Naive thymus-derived CD8-positive, alpha-beta T cell (primary cell): ENCODE measurements around the gene KNDC1. TPM values are rescaled to one million over a fixed set of nuclear protein-coding genes. Genes with fewer than 3 reads are reported as not detected.
"Not testable (repeated sequence)": the region's sequence is repeated elsewhere in the genome, so short reads cannot be mapped to it uniquely, and the experiment has no call there.

Experiments used
- ATAC-seq, 2 donors: fragments of 150-1000 bp; cut with Tn5 transposase in 1 of 2; sonication (Bioruptor Pico), chemical (Tn5 transposase) in 1 of 2; 1 replicate in 1 of 2; 2 replicates in 1 of 2; pipeline ENCODE4 v1.10.0; 2021; ENCODE audit warnings: mild to moderate bottlenecking in 2 of 2, moderate library complexity in 2 of 2
- POLR2A ChIA-PET: fragments of 350-600 bp; sonication (Branson Sonifier 250); formaldehyde crosslinking; loops from one replicate; lab custom pipeline; 2021; ENCODE audit warnings: antibody characterized with exemption; lab: Charles Lee
- DNase-seq, 10 donors: peaks; one replicate each; pipeline versions ENCODE4 v3.0.0 to v3.0.0-alpha.2; 2020 to 2022
- H3K27ac Mint-ChIP-seq, 10 donors: one replicate each; pipeline ENCODE4 v1.8.0; 2020 to 2022; ENCODE audit warnings: mild to moderate bottlenecking in 10 of 10, mixed read lengths in 10 of 10, moderate library complexity in 4 of 10, inconsistent platforms in 1 of 10
- H3K27me3 Mint-ChIP-seq, 5 donors: one replicate each; pipeline ENCODE4 v1.8.0; 2021 to 2022; ENCODE audit warnings: mixed read lengths in 5 of 5
- H3K36me3 Mint-ChIP-seq, 3 donors: one replicate each; pipeline ENCODE4 v1.8.0; 2020 to 2022; ENCODE audit warnings: mixed read lengths in 3 of 3, mild to moderate bottlenecking in 2 of 3, inconsistent platforms in 1 of 3
- H3K4me1 Mint-ChIP-seq, 4 donors: one replicate each; pipeline ENCODE4 v1.8.0; 2021 to 2022; ENCODE audit warnings: mixed read lengths in 4 of 4
- H3K4me3 Mint-ChIP-seq, 10 donors: one replicate each; pipeline ENCODE4 v1.8.0; 2020 to 2022; ENCODE audit warnings: mild to moderate bottlenecking in 10 of 10, mixed read lengths in 10 of 10, moderate library complexity in 6 of 10, inconsistent platforms in 1 of 10
- H3K9me3 Mint-ChIP-seq, 9 donors: one replicate each; pipeline ENCODE4 v1.8.0; 2020 to 2022; ENCODE audit warnings: mixed read lengths in 9 of 9, mild to moderate bottlenecking in 3 of 9, inconsistent platforms in 1 of 9, moderate library complexity in 1 of 9
- polyA plus RNA-seq, 3 donors: library from polyadenylated mRNA; unstranded; fragments of 300-500 nt; fragmentation: Illumina TruSeq; gene quantifications; one replicate each; pipeline ENCODE4 v1.2.3, GENCODE V29; 2021
- total RNA-seq, 8 experiments: library from RNA in 2 of 8; stranded (reverse) in 2 of 8; gene quantifications; one replicate each; pipeline ENCODE4 v1.2.3 and lab custom pipeline; 2021 to 2026

KNDC1 gene, protein sequence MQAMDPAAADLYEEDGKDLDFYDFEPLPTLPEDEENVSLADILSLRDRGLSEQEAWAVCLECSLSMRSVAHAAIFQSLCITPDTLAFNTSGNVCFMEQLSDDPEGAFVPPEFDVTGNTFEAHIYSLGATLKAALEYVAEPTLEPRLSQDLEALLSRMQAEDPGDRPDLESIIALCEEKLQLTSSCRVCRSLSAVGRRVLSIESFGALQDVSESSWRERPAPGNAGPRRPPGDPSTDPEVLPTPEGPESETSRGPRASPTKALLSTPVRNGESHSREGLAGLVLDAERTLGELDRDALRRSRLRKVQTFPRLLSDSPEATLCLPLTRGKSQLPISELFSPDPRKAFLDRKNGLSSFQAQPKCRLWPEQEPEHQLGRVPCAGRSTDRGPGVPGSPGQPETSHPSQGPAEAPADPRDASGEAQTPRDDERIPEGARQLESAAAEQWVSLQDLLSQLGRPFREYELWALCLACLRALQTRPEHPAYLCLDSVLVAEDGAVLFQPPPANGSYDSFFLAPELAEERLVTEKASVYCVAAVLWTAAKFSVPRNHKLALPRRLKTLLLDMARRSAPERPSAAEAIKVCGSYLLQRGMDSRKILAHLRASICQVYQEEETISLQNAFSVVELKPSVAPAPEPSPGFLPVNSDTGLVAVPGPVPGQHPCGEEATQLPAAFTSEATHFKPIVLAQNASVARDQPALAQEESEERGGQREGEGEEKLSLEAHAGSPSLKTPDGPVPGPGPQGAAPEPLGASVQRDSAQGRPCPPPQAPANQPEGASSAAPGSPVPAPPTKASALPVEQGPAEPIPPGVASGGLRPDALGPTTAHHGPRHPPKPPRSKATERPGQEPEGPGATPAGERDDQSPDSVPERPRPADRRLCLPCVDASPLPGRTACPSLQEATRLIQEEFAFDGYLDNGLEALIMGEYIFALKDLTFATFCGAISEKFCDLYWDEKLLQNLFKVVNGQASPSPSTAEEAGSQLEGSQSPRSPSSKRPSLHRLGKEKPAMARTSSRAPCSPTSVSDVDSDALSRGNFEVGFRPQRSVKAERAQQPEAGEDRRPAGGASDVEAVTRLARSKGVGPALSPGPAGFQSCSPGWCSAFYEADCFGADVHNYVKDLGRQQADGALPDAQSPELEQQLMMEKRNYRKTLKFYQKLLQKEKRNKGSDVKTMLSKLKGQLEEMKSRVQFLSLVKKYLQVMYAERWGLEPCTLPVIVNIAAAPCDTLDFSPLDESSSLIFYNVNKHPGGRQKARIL (N-terminal part only)
- total RNA-seq (under 1 TPM in 1 of 2 experiments, not detected in 1; 0.49 TPM), polyA plus RNA-seq (not detected), total RNA-seq (lab: John Stamatoyannopoulos, UW) (0 to 1.1 (median 0.14) reads per million in 6 experiments)

DNA sequence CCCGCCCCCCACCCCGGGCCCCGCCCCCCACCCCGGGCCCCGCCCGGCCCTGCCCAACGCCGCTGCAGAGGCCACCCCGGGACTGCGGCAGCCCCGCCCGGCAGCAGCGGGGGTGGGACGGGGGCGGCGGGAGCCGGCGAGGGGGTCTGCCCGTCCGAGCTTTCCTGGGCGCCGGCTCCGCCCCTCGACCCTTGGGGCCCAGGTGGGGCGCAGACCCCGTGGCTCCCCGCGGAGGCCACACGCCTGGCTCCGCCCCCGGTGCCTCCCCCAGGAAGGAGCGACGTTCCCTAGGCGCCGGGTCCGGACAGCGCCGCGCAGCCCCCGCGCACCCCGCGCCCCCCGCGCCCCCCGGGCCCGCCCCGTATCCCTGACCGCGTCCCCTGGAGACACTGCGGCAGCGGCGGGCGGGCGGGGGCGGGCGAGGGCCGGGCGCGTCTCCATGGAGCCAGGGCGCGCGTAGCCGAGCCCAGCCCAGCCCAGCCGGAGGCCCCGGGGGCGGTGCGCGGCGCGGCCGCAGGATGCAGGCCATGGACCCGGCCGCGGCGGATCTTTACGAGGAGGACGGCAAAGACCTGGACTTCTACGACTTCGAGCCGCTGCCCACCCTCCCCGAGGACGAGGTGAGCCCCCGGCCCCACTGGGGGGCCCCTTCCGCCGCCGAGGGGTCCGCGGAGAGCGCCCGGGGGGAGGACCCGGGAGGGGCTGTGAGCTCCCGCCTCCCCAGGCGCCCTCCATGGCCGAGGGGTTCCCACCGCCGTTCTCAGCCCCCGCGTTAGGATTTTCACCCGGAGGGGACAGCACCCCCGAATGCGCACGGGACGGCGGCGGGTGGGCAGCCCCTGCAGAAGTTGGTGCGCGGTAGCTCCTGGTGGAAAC, at the start of gene KNDC1:
Gene KNDC1, plus strand, starts transcription at position 270 of the 876 bp plus-strand sequence. Its CDS starts 249 bp downstream, at position 519.
- DNase-seq = peak in 1 of 10 donors; percentile 30

DNA sequence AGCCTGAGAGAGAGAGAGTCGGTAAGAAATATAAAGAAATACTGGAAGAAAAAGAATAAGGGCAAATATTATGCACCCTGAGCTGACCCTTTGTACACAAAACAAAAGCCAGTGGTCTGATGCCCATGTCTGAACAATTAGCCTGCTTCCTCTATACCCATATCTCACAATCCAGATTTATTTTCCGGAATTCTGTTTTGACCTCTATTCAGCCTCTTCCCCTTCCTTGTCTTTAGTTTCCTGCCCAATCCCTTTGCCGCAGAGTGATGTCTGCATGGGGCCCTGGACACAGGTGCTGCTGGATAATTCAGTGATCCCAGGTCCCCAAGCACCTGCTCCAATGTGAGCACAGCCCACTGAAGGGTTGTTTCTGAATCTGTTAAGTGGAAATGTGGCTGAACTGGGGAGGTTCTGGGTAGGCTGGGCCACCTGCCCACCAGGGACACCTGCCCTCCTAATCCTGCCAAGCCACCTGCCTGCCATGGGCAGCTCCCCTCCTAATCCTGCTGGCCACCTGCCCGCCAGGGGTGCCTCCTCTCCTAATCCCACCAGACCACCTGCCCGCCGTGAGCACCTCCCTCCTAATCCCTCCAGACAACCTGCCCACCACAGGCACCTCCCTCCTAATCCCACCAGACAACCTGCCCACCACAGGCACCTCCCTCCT, 49.3 kb upstream of the KNDC1 start:
- DNase-seq = no peak
- Mint-ChIP-seq H3K27ac (no peak overlapping the region), H3K4me1 (no peaks in the 10 kb centered on the region), H3K27me3 (peaks cover 0 to 18% (median 12%) of the 10 kb centered on the region in 5 donors), H3K9me3 (peaks cover 2 to 36% (median 14%) of the 10 kb centered on the region in 9 donors), H3K36me3 (peaks cover 0 to 10% (median 1%) of the 10 kb centered on the region in 3 donors), H3K4me3 (no peak overlapping the region)
- POLR2A ChIA-PET = no interaction called here
- no peak for ATAC-seq

More for the DNA sequence above, at the start of gene KNDC1:
- Mint-ChIP-seq H3K27me3 (peaks cover 7 to 34% (median 14%) of the 10 kb centered on the region in 5 donors), H3K4me1 (no peaks in the 10 kb centered on the region), H3K9me3 (no peaks in the 10 kb centered on the region), H3K27ac (no peak within 1 kb of the TSS), H3K4me3 (peak within 1 kb of the TSS in 7 of 10 donors; percentile 9 to 65 (median 42)), H3K36me3 (no peaks in the 10 kb centered on the region)
- peak; percentile 54 to 72 for ATAC-seq
- POLR2A ChIA-PET = no interaction called here

DNA sequence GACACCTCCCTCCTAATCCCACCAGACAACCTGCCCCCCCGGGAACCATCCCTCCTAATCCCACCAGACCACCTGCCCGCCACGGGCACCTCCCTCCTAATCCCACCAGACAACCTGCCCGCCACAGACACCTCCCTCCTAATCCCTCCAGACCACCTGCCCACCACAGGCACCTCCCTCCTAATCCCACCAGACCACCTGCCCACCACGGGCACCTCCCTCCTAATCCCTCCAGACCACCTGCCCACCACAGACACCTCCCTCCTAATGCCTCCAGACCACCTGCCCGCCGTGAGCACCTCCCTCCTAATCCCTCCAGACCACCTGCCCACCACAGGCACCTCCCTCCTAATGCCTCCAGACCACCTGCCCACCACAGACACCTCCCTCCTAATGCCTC, 48.4 kb upstream of the KNDC1 start:
- H3K4me1 Mint-ChIP-seq, ATAC-seq, H3K27ac Mint-ChIP-seq, DNase-seq, H3K4me3 Mint-ChIP-seq, POLR2A ChIA-PET: not testable (repeated sequence)
- peaks cover 0 to 18% (median 12%) of the 10 kb centered on the region in 5 donors for H3K27me3 Mint-ChIP-seq
- peaks cover 0 to 10% (median 1%) of the 10 kb centered on the region in 3 donors for H3K36me3 Mint-ChIP-seq
- H3K9me3 Mint-ChIP-seq = peaks cover 2 to 36% (median 14%) of the 10 kb centered on the region in 9 donors

DNA sequence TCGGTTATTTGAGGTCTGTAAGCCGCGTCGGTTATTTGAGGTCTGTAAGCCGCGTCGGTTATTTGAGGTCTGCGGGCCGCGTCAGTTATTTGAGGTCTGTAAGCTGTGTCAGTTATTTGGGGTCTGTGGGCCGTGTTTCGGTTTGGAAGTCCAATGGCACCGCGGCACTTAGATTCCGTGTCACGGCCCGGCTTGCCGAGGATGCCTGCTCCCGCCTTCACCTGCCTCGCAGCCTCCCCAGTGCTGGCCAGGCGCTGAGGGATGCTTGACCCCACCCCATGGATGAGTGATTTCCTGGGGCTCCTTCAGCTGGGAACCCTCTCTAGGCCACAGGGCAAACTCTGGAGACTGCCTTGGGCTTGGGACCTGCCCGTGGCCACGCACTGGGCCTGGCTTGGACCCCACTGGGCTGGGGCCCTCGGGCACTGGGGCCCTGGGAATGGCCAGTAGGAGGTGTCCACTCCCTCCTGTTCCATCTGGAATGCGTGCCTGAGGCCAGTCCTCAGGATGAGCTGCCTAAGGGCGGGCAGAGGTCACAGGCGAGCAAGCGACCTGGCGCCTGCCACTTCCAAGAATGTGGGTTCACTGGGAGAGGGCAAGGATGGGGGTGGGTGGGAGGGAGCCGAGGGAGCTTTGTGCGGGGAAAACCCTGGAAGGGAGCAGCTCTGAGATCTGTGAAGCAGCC, 46.7 kb upstream of the KNDC1 start:
- Mint-ChIP-seq H3K36me3 (peaks cover 0 to 1% (median 0%) of the 10 kb centered on the region in 3 donors), H3K27me3 (peaks cover 0 to 18% (median 13%) of the 10 kb centered on the region in 5 donors), H3K4me3 (no peak overlapping the region), H3K9me3 (peaks cover 0 to 23% (median 6%) of the 10 kb centered on the region in 9 donors), H3K27ac (no peak overlapping the region), H3K4me1 (no peaks in the 10 kb centered on the region)
- ATAC-seq = no peak
- no peak for DNase-seq
- POLR2A ChIA-PET = no interaction called here

- H3K36me3 Mint-ChIP-seq = peaks cover 0 to 3% (median 1%) of the 10 kb centered on the region in 3 donors
- DNase-seq (no peak), ATAC-seq (no peak)
- peaks cover 0 to 23% (median 4%) of the 10 kb centered on the region in 9 donors for H3K9me3 Mint-ChIP-seq
- no peak overlapping the region for H3K27ac Mint-ChIP-seq
- POLR2A ChIA-PET = no interaction called here
- H3K4me3 Mint-ChIP-seq = no peak overlapping the region
- H3K27me3 Mint-ChIP-seq = peaks cover 0 to 18% (median 13%) of the 10 kb centered on the region in 5 donors
- no peaks in the 10 kb centered on the region for H3K4me1 Mint-ChIP-seq
Observed at GRCh38 chr10:133113847-133114246, 46.2 kb upstream of the KNDC1 start.

- Mint-ChIP-seq H3K36me3 (peaks cover 0 to 5% (median 1%) of the 10 kb centered on the region in 3 donors), H3K4me1 (no peaks in the 10 kb centered on the region), H3K9me3 (peaks cover 0 to 22% (median 5%) of the 10 kb centered on the region in 9 donors), H3K27me3 (peaks cover 0 to 16% (median 13%) of the 10 kb centered on the region in 5 donors), H3K27ac (no peak overlapping the region), H3K4me3 (no peak overlapping the region)
- POLR2A ChIA-PET = no interaction called here
- DNase-seq (no peak), ATAC-seq (no peak)
Observed at GRCh38 chr10:133114251-133114650, 45.8 kb upstream of the KNDC1 start.

- Mint-ChIP-seq H3K4me1 (no peaks in the 10 kb centered on the region), H3K4me3 (no peak overlapping the region), H3K27ac (no peak overlapping the region), H3K36me3 (peaks cover 0 to 5% (median 0%) of the 10 kb centered on the region in 3 donors), H3K27me3 (peaks cover 0 to 14% (median 9%) of the 10 kb centered on the region in 5 donors), H3K9me3 (peaks cover 0 to 22% (median 4%) of the 10 kb centered on the region in 9 donors)
- DNase-seq (no peak), ATAC-seq (no peak)
- POLR2A ChIA-PET = no interaction called here
Observed at GRCh38 chr10:133114726-133115452, 45.1 kb upstream of the KNDC1 start.

DNA sequence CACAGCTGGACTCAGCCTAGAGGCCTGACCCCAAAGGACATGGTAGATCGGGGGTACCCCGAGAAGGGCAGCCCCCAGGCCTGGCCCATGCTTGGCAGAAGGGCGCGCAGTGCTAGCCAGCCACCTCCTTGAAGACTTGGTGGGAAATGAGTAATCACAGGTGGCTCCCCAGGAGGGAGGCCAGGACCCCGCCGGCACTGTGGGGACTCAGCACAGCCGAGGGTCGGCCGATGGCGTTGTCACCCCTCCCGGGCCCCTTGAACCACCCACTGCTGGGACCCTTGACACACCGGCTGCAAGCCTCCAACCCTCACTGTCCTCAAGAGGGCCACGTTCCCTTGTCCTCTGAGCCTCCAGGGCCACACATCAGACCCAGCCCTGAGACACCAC, 44.6 kb upstream of the KNDC1 start:
- H3K27me3 Mint-ChIP-seq = peaks cover 0 to 10% (median 6%) of the 10 kb centered on the region in 5 donors

DNA sequence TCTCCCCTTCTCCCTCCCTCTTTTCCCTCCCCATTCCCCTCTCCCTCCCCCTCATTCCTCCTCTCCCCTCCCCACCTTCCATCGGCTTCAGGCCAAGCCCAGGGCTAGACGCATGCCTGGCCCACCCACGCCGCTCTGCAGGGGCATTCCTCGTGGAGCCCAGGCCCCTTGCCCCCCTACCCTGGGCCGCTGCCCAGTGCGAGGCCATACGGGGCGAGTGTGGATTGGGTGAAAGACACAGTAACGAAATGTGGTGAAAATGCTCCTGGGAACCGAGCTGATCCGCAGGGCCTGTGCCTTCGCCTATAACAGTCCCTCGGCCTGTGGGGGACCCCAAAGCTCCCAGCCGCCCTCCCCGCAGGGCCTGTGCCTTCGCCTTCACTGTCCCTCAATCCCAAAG, 44.0 kb upstream of the KNDC1 start:
- ATAC-seq (no peak), DNase-seq (no peak)
- Mint-ChIP-seq H3K27ac (no peak overlapping the region), H3K36me3 (peaks cover 0 to 5% (median 0%) of the 10 kb centered on the region in 3 donors), H3K27me3 (peaks cover 0 to 5% (median 1%) of the 10 kb centered on the region in 5 donors), H3K9me3 (peaks cover 0 to 15% (median 4%) of the 10 kb centered on the region in 9 donors), H3K4me1 (no peaks in the 10 kb centered on the region), H3K4me3 (peak overlapping the region in 1 of 10 donors; percentile 40)
- POLR2A ChIA-PET = no interaction called here

More for the DNA sequence above, 44.6 kb upstream of the KNDC1 start:
- POLR2A ChIA-PET = no interaction called here
- DNase-seq = no peak
- Mint-ChIP-seq H3K4me1 (no peaks in the 10 kb centered on the region), H3K36me3 (peaks cover 0 to 5% (median 0%) of the 10 kb centered on the region in 3 donors), H3K9me3 (peaks cover 0 to 19% (median 4%) of the 10 kb centered on the region in 9 donors), H3K27ac (no peak overlapping the region), H3K4me3 (no peak overlapping the region)
- ATAC-seq = no peak

DNA sequence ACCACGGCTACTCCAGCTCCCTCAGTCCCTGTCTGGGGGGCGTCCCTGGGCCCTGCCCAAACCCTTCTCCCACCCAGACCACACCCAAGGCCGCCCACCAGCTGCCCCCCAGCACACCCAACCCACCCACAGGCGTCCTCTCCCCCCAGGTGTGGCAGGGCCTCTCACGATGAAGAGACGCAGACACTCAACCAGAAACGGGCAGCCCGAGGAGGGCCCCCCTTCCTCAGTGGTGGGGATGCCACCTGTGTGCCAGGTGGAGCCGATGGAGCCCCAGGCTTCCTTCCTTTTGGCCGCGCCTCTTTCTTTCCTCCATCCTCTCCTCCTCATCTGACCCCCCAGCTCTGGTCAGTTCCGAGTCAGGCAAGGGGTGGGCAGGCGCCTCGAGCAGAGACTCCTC, 43.6 kb upstream of the KNDC1 start:
- H3K27me3 Mint-ChIP-seq = peaks cover 0 to 4% (median 0%) of the 10 kb centered on the region in 5 donors
- no peak overlapping the region for H3K27ac Mint-ChIP-seq
- H3K4me1 Mint-ChIP-seq = no peaks in the 10 kb centered on the region
- POLR2A ChIA-PET = no interaction called here
- H3K4me3 Mint-ChIP-seq = no peak overlapping the region
- H3K9me3 Mint-ChIP-seq = peaks cover 0 to 15% (median 4%) of the 10 kb centered on the region in 9 donors
- no peak for DNase-seq
- H3K36me3 Mint-ChIP-seq = peaks cover 0 to 5% (median 0%) of the 10 kb centered on the region in 3 donors
- no peak for ATAC-seq
